ENCODE data around the gene ARHGAP18.

ARHGAP18 gene

GRCh38 chr6:129633529-129633928 lies 76.4 kb downstream of the ARHGAP18 start:
- H3K36me3 ChIP-seq (ENCODE audit: low read length) = no peaks in the 10 kb centered on the region
- H3F3A ChIP-seq (ENCODE audit: insufficient read depth) = no peaks in the 10 kb centered on the region
- no peaks in the 10 kb centered on the region for H4K20me1 ChIP-seq (ENCODE audit: low read depth, low read length)
- TF ChIP-seq EZH2phosphoT487 (conservative IDR thresholded peaks at IDR 0.05; ENCODE audit: low read length) (no peak), CTCF (IDR thresholded peaks at IDR 0.05; ENCODE audit: insufficient read depth, low read length, poor library complexity, severe bottlenecking) (no peak)
- no peak overlapping the region for H3K9ac ChIP-seq (ENCODE audit: low read length)
- no peaks in the 10 kb centered on the region for H3K79me2 ChIP-seq (ENCODE audit: insufficient read depth, low read length)
- no peak overlapping the region for H2AFZ ChIP-seq (ENCODE audit: low read depth, low read length, severe bottlenecking)
- no peak overlapping the region for H3K27ac ChIP-seq (ENCODE audit: low read depth, low read length)
- no peak overlapping the region for H3K4me2 ChIP-seq (ENCODE audit: low read depth, low read length, poor library complexity, severe bottlenecking)
- H3K9me3 ChIP-seq (ENCODE audit: insufficient read depth, low read length) = no peaks in the 10 kb centered on the region
- H3K27me3 ChIP-seq (ENCODE audit: low read length) = no peaks in the 10 kb centered on the region
- H3K9me2 ChIP-seq (replicated peaks; ENCODE audit: insufficient read depth, low read length) = no peaks in the 10 kb centered on the region
- H3K4me3 ChIP-seq (ENCODE audit: insufficient read depth, low read length, poor library complexity, severe bottlenecking) = no peak overlapping the region

GRCh38 chr6:129632172-129632613 lies 77.8 kb downstream of the ARHGAP18 start:
- H3F3A ChIP-seq (ENCODE audit: insufficient read depth) = no peaks in the 10 kb centered on the region
- no peak overlapping the region for H3K9ac ChIP-seq (ENCODE audit: low read length)

GRCh38 chr6:129631070-129631469 lies 78.9 kb downstream of the ARHGAP18 start:
- Histone ChIP-seq H3K36me3 (ENCODE audit: low read length) (no peaks in the 10 kb centered on the region), H3K79me2 (ENCODE audit: insufficient read depth, low read length) (no peaks in the 10 kb centered on the region), H3K27me3 (ENCODE audit: low read length) (no peaks in the 10 kb centered on the region), H3K9me3 (ENCODE audit: insufficient read depth, low read length) (no peaks in the 10 kb centered on the region), H3F3A (ENCODE audit: insufficient read depth) (no peaks in the 10 kb centered on the region), H3K4me3 (ENCODE audit: insufficient read depth, low read length, poor library complexity, severe bottlenecking) (no peak overlapping the region), H3K9ac (ENCODE audit: low read length) (no peak overlapping the region), H3K27ac (ENCODE audit: low read depth, low read length) (no peak overlapping the region), H3K9me2 (replicated peaks; ENCODE audit: insufficient read depth, low read length) (no peaks in the 10 kb centered on the region), H3K4me2 (ENCODE audit: low read depth, low read length, poor library complexity, severe bottlenecking) (no peak overlapping the region), H2AFZ (ENCODE audit: low read depth, low read length, severe bottlenecking) (no peak overlapping the region), H4K20me1 (ENCODE audit: low read depth, low read length) (no peaks in the 10 kb centered on the region)
- TF ChIP-seq EZH2phosphoT487 (conservative IDR thresholded peaks at IDR 0.05; ENCODE audit: low read length) (no peak), CTCF (IDR thresholded peaks at IDR 0.05; ENCODE audit: insufficient read depth, low read length, poor library complexity, severe bottlenecking) (no peak)

More at GRCh38 chr6:129632172-129632613, 77.8 kb downstream of the ARHGAP18 start:
- Histone ChIP-seq H3K9me2 (replicated peaks; ENCODE audit: insufficient read depth, low read length) (no peaks in the 10 kb centered on the region), H2AFZ (ENCODE audit: low read depth, low read length, severe bottlenecking) (no peak overlapping the region), H3K9me3 (ENCODE audit: insufficient read depth, low read length) (no peaks in the 10 kb centered on the region), H3K36me3 (ENCODE audit: low read length) (no peaks in the 10 kb centered on the region), H3K27me3 (ENCODE audit: low read length) (no peaks in the 10 kb centered on the region), H3K4me2 (ENCODE audit: low read depth, low read length, poor library complexity, severe bottlenecking) (no peak overlapping the region), H4K20me1 (ENCODE audit: low read depth, low read length) (no peaks in the 10 kb centered on the region), H3K4me3 (ENCODE audit: insufficient read depth, low read length, poor library complexity, severe bottlenecking) (no peak overlapping the region), H3K79me2 (ENCODE audit: insufficient read depth, low read length) (no peaks in the 10 kb centered on the region), H3K27ac (ENCODE audit: low read depth, low read length) (no peak overlapping the region)
- TF ChIP-seq EZH2phosphoT487 (conservative IDR thresholded peaks at IDR 0.05; ENCODE audit: low read length) (no peak), CTCF (IDR thresholded peaks at IDR 0.05; ENCODE audit: insufficient read depth, low read length, poor library complexity, severe bottlenecking) (no peak)

All from SU-DHL-6 (cell line).